ENCODE measurements around the gene ASTN1.
"Not testable (repeated sequence)": the region's sequence is repeated elsewhere in the genome, so short reads cannot be mapped to it uniquely, and the experiment has no call there.

ASTN1 gene

GRCh38 chr1:177106614-177107365 lies 57.7 kb downstream of the ASTN1 start:
- DNase-seq (ENCODE audit: low read depth): no peak

GRCh38 chr1:177106196-177106595 lies 58.3 kb downstream of the ASTN1 start:
- DNase-seq (ENCODE audit: low read depth): no peak

- DNase-seq (ENCODE audit: low read depth): no peak
These were observed 61.3 kb downstream of the ASTN1 start for GRCh38 chr1:177103005-177103852.

- DNase-seq (ENCODE audit: low read depth): no peak
These were observed 72.5 kb downstream of the ASTN1 start for GRCh38 chr1:177092001-177092400.

GRCh38 chr1:177091040-177091439 lies 73.5 kb downstream of the ASTN1 start:
- DNase-seq (ENCODE audit: low read depth): peak; percentile 10

GRCh38 chr1:177088966-177089365 lies 75.5 kb downstream of the ASTN1 start:
- DNase-seq (ENCODE audit: low read depth): no peak

- peak; percentile 9 for DNase-seq (ENCODE audit: low read depth)
These were observed 81.4 kb downstream of the ASTN1 start for GRCh38 chr1:177082855-177083693.

GRCh38 chr1:177080564-177080963 lies 83.9 kb downstream of the ASTN1 start:
- DNase-seq (ENCODE audit: low read depth): no peak

GRCh38 chr1:177077734-177078499 lies 86.6 kb downstream of the ASTN1 start:
- DNase-seq (ENCODE audit: low read depth): no peak

- no peak for DNase-seq (ENCODE audit: low read depth)
These were observed 87.5 kb downstream of the ASTN1 start for GRCh38 chr1:177077006-177077405.

- DNase-seq (ENCODE audit: low read depth): not testable (repeated sequence)
These were observed 89.7 kb downstream of the ASTN1 start for GRCh38 chr1:177074811-177075210.

GRCh38 chr1:177069490-177069889 lies 95.0 kb downstream of the ASTN1 start:
- no peak for DNase-seq (ENCODE audit: low read depth)

GRCh38 chr1:177067752-177068410 lies 96.6 kb downstream of the ASTN1 start:
- DNase-seq (ENCODE audit: low read depth): no peak

- DNase-seq (ENCODE audit: low read depth): no peak
These were observed 99.1 kb downstream of the ASTN1 start for GRCh38 chr1:177065430-177065829.

- DNase-seq (ENCODE audit: low read depth): no peak
These were observed 100.9 kb downstream of the ASTN1 start for GRCh38 chr1:177063648-177064047.

GRCh38 chr1:177054542-177054941 lies 110.0 kb downstream of the ASTN1 start:
- DNase-seq (ENCODE audit: low read depth): no peak

- DNase-seq (ENCODE audit: low read depth): no peak
These were observed 110.9 kb downstream of the ASTN1 start for GRCh38 chr1:177053648-177054047.

- DNase-seq (ENCODE audit: low read depth): no peak
These were observed 116.0 kb downstream of the ASTN1 start for GRCh38 chr1:177048314-177049069.

- DNase-seq (ENCODE audit: low read depth): no peak
These were observed 119.4 kb downstream of the ASTN1 start for GRCh38 chr1:177045151-177045550.

GRCh38 chr1:177044390-177044789 lies 120.1 kb downstream of the ASTN1 start:
- DNase-seq (ENCODE audit: low read depth): no peak
